CD4-positive, alpha-beta T cell treated with Interleukin-15 for 1 hour (primary cell): ENCODE data around the gene LRRD1.
"Not testable (repeated sequence)": the region's sequence is repeated elsewhere in the genome, so short reads cannot be mapped to it uniquely, and the experiment has no call there.

Source experiments
- DNase-seq: peaks from one replicate; pipeline ENCODE4 v3.0.0-alpha.2; 2020

LRRD1 gene

DNA sequence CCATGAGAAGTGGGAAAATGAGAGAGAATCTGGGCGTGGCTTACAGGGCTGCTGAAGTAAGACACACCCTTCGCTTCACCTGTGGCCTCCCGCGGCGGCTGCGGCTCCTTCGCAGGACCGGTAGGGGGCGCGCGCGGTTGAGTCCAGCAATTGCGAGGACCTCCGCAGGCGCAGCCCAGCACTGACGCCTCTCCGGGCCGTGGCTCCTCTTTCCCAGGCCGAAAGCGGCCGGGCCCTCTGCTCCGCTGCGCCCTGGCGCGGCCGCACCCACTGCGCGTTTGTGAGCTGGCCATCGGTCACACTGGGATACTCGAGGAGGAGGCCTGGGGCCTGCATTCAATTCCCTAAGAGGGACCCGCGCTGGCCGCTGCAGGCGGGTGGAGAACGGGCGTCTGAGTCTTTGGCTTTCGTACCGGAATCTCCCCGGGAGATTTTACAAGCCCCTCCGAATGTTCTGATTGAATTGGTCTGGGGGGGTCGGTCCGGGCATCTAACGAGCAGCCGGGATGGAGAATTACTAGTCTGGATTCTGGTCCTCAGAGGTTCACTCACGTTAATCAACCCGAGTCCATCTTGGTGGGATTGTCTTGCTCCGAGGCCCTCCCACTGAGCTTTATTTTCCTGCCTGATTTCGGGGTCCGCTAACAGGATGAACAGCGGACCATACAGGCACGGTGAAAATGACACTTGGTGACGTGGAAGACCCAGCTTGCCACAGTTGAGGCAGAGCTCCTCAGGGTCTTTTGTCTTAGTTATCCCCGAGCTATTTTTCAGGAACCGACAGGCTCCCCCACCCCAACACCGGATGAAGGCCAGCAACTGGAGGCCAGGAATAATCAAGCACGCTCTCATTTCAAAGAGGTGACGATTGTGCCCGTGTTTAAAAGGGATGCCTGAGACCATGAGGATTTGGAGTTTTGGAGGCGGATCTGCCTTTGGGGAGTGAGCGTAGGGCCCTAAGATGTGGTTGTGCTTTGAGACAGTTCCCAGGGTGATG lies at the start of gene LRRD1:
TSS of gene LRRD1 (minus strand) at position 215 of the 997 bp plus-strand sequence. CDS start 13,940 bp downstream, outside the sequence.
- DNase-seq = peak; percentile 87

DNA sequence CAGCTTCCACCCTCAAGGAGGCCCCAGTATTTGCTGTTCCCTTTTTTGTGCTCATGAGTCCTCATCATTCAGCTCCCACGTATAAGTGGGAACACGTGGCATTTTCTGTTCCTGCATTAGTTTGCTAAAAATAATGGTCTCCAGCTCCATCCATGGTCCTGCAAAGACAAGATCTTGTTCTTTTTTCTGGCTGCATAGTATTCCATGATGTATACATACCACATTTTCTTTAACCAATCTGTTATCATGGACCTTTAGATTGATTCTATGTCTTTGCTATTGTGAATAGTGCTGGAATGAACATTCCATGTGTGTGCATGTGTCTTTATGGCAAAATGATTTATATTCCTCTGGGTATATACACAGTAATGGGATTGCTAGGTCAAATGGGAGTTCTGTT lies 49.8 kb upstream of the LRRD1 start:
- no peak for DNase-seq

DNA sequence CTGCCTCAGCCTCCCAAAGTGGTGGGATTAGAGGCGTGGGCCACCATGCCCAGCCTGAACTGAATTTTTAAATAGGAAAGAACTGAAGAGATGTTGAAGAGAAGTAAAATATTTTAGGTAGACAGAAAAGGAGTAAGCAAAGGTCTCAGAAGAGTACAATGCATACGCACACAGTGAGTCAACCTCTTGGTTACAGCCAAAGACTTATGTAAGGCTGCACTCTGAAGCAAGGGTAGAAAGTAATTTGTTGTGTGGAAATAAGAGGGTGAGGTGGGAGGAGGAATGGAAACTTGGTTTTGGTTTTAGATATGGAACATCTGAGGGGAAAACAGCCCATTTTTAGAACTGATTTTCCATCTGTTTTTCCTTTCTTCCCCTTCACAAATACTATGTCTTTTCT lies 49.2 kb upstream of the LRRD1 start:
- DNase-seq = no peak

DNA sequence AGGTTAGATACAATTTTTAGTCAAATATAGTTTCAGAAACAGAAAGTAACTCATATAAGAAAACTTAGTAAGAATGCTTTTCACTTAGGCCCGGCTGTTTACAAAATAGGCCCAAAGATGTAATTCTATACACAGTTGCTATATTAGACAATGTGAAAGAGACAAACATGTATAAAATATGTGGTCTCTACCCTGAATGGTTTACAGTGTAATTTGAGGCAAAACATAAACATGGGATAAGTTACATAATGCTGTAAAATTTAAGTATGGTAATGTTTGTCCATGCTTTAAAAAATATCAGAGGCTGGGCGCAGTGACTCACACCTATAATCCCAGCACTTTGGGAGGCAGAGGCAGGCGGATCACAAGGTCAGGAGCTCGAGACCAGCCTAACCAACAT lies 48.0 kb upstream of the LRRD1 start:
- DNase-seq = no peak

DNA sequence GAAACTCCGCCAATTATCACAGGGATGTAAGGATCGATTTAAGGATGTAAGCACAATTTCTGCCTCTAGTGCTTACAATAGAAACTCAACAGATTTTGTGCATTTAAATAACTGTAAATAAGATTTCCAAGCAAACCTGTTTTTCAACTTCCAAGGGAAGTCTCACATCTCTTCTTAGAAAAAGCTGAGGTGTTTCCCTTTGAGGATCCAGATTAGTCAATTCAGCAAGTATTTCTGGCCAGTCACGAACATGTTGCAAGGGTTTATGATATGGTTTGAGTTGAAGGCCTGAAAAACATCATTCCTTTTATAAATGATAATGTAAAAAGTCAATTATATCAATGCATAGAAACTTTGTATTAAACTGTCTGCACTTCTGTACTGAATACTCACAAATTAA lies 42.8 kb upstream of the LRRD1 start:
- DNase-seq = no peak

DNA sequence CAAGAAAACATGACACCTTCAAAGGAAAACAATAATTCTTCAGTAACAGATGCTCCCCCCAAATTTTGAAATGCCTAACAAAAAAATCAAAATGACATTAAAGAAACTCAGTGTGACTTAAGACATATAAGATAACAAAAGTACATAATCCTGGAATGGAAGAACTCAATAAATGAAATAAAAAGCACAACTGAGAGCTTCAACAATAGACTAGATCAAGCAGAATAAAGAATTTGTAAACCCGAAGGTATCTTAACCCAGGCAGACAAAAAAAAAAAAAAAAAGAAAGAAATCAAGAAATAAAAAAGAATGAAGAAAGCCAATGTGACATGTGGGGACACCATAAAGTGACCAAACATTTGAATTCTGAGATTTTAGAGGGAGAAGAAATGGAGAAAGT lies 27.7 kb upstream of the LRRD1 start:
- DNase-seq = no peak

DNA sequence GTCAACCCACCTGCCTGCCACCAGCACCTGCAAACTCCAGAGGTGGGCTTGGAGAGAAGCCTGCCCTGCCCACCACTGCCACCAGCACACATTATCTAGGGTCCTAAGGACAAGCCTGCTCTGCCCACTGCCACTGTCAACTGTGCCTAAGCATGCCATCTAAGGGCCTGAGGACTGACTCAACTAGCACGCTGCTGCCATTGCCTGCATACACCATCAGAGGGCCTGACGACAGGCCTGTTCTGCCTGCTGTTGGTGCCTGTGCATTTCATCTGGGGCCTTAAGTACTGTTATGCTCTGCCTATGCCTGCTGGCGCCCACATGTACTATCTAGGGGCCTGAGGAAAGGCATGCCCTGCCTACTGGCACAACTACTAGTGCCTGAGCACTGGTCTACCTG lies 27.0 kb upstream of the LRRD1 start:
- DNase-seq = no peak

DNA sequence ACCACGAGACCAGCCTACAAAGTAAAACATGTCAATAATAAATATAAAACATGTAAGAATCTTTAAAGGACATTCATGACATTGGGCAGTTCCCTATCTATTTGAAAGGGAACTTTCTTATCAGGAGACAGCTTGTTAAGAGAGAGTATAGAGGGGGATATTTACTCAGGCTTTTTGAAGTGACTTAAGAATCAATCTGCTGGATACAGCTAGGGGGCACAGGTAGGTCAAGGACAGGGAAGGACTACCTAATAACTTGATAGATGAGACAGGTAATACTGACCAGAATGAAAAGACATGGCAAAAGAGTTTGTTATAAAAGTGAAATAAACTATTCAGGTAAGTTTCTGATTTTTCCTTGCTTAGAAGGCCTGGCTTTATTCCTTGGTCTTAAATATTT lies 21.8 kb upstream of the LRRD1 start:
- DNase-seq = no peak

DNA sequence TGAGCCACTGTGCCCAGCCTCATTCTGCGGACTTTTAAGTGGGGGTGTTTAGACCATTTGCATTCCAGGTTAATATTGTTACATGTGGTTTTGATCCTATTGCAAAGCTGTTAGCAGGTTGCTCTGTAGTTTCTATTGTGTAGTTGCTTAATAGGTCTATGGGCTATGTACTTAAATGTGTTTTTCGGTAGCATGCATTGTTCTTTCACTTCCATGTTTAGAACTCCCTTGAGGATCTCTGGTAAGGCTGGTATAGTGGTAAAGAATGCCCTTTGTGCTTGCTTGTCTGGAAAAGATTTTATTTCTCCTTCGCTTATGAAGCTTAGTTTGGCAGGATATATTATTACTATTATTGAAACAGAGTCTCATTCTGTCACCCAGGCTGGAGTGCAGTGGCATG lies 13.4 kb upstream of the LRRD1 start:
- no peak for DNase-seq

DNA sequence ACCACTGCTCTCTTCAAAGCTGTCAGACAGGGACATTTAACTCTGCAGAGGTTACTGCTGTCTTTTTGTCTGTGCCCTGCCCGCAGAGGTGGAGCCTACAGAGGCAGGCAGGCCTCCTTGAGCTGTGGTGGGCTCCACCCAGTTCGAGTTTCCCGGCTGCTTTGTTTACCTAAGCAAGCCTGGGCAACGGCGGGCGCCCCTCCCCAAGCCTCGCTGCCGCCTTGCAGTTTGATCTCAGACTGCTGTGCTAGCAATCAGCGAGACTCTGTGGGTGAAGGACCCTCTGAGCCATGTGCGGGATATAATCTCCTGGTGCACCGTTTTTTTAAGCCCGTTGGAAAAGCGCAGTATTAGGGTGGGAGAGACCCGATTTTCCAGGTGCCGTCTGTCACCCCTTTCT lies 10.3 kb upstream of the LRRD1 start:
- not testable (repeated sequence) for DNase-seq

DNA sequence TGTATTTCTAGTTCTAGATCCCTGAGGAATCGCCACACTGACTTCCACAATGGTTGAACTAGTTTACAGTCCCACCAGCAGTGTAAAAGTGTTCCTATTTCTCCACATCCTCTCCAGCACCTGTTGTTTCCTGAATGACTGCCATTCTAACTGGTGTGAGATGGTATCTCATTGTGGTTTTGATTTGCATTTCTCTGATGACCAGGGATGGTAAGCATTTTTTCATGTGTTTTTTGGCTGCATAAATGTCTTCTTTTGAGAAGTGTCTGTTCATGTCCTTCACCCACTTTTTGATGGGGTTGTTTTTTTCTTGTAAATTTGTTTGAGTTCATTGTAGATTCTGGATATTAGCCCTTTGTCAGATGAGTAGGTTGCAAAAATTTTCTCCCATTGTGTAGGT lies 5.4 kb upstream of the LRRD1 start:
- DNase-seq = not testable (repeated sequence)

DNA sequence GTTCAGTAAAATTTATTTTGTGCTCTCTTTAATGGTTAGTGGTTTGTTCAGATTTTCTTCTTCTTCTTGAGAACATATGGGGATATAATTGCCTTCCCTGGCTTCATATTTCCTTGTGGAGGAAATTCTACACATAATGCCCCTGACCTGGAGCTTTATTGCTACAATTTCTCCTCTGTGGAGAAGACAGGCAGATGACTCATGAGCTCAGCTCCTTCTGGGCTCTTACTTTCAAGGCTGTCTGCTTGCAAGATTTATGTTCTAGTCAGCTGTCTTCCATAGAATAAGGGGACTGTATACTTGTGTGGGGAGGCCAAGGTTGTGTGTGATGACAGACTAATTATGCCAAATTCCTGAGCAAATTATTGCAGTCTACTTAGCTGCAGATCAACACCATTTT lies 1.6 kb downstream of the LRRD1 start:
- no peak for DNase-seq

DNA sequence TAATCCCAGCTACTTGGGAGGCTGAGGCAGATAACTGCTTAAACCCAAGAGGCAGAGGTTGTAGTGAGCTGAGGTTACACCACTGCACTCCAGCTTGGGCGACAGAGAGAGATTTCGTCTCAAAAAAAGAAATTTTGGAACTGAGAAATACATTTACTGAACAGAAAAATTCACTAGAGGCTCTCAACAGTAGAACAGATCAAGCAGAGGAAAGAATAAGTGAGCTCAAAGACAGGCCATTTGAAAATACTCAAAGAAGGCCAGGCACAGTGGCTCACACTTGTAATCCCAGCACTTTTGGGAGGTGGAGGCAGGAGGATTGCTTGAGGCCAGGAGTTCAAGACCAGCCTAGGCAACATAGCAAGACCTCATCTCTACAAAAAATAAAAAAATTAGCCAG lies 9.4 kb downstream of the LRRD1 start:
- not testable (repeated sequence) for DNase-seq

DNA sequence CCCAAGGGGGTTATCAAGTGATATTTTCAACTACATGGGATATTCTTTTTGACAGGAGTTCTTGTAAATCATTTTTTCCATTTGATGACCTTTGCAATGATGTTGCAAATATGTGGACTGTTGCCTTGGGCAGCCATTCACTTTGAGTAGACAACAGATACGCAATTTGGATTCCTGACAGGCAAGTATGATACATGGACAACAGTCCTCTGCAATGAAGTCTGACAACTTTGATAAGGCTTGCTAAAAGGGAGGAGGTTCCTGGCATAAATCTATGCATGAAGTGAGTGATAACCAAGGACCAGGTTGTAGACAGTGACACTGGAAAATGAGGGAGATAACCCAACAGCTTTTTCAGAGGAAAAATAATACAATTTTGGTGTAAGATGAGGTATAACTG lies 17.7 kb downstream of the LRRD1 start:
- no peak for DNase-seq

DNA sequence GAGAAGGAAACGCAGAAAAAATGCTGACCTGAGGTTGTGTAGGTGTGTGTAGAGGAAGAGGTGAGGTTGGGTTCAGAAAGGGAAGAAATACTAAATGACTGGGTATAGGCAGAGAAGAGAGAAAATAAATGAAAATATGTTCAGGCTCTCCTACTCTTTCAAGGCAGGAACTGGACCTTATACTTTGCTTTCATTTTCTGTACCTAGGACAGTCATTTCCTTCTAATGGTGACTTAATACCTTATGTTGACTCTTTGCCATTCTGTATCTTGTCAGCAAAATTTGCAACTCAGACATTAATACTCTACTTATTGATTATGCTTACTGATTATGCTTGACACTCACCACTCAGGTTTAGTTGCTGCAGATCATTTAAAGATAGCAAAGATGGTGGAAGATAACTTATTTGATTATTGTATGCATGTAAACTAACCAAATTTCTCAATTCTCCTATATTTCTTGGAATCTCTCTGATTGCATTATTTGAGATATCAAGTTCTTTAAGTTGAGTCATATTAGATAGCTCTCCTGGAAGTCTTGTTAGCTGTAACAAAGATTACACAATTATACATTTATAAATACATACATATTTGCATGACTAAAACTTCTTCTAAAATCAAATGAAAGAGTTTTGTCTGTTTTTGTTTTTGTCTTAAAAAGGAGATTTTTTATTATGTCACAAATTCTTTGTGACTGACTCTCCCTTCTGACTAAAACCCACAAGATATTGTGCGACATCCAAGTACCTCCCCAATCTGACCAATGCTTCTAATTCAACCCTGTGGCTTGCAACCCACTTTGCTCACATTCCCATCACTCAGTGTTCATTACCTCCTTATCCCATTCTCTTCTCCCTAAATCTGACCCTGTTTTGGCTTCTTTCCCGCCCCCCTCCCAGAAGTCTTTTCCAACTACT lies 20.0 kb downstream of the LRRD1 start:
- no peak for DNase-seq

DNA sequence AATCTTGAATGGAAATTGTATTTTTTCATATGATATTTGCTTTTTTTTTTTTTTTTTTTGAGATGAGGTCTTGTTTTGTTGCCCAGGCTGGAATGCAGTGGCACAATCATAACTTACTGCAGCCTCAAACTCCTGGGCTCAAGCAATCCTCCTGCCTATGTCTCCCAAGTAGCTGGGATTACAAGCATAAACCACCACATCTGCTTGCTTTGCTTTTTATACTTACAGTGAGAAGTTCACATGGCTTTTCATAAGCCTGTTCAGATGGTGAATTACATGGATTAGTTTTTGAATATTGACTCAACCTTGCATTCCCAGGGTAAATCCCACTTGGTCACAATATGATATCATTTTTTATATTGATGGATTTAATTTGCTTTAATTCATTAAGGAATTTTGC lies 22.0 kb downstream of the LRRD1 start:
- DNase-seq = no peak

DNA sequence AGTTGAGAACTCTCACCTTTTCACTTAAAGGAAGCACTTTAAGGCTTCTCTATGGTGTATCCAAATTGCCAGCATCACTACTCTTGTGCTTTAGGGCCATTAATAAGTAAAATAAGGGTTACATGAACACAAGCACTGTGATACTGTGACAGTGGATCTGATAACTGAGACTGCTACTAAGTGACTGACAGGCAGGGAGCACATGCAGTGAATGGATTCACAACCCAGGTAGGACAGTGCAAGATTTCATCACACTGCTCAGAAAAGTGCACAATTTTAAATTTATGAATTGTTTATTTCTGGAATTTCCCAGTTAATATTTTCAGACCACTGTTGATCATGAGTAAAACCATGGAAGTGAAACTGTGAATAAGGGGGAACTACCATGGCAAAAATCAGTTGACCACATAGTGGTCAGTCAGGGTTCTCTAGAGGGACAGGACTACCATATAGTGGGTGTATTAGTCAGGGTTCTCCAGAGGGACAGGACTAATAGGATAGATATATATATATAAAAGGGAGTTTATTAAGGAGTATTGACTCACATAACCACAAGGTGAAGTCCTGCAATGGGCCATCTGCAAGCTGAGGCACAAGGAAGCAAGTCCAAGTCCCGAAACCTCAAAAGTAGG lies 23.7 kb downstream of the LRRD1 start:
- DNase-seq = no peak

DNA sequence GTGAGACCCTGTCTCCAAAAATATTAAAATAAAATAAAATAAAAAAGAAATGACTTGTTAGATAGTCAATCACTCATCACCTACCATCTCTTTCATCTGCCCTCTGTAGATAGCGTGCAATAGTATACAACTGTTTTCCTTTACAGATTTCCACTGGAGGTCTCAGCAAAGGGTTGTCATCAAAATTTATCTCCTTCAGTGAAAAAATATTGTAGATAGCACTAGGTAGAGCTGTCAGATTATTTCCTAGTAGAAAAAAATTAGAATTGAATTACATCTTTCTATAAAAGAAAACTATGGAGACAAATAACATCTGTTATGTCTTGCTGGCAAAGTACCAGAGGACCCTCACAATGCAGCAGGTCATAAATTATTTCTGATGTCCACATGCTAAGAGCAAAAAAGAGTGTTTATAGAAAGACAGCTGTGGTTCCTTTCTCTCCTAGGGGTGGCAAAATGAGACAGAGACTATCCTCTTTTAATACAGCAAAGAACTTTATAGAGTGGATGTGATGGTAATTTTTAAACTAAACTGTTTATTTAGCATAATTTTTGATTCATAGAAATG lies 28.4 kb downstream of the LRRD1 start:
- no peak for DNase-seq

DNA sequence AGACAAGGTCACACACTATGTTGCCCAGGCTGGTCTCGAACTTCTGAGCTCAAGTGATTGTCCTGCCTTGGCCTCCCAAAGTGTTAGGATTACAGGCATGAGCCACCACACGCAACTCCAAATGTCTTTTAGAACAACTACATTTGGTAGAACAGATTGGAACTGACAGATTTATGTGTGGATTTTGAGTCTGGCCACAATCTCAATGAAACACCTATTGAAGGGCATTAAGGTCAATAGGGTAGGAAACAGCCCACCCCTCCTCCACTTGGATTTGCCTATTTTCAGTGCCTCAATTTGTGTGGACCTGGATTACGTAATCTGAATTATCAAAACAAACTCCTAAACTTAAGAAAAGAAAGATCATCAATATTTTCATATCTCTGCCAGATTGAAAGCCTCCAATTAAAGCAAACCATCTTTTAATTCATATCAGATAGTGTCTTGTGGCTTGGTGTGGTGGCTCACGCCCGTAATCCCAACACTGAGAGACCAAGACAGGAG lies 29.2 kb downstream of the LRRD1 start:
- no peak for DNase-seq

DNA sequence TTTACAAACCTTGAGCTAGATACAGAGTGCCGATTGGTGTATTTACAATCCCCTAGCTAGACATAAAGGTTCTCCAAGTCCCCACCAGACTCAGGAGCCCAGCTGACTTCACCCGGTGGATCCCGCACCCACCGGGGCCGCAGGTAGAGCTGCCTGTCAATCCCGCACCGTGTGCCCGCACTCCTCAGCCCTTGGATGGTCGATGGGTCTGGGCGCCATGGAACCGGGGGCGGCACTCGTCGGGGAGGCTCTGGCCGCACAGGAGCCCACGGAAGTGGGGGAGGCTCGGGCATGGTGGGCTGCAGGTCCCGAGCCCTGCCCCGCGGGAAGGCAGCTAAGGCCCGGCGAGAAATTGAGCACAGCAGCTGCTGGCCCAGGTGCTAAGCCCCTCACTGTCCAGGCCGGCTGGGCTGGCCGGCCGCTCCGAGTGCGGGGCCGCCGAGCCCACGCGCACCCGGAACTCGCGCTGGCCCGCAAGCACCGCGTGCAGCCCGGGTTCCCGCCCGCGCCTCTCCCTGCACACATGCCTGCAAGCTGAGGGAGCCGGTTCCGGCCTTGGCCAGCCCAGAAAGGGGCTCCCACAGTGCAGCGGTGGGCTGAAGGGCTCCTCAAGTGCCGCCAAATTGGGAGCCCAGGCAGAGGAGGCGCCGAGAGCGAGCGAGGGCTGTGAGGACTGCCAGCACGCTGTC lies 35.6 kb downstream of the LRRD1 start:
- DNase-seq = not testable (repeated sequence)

DNA sequence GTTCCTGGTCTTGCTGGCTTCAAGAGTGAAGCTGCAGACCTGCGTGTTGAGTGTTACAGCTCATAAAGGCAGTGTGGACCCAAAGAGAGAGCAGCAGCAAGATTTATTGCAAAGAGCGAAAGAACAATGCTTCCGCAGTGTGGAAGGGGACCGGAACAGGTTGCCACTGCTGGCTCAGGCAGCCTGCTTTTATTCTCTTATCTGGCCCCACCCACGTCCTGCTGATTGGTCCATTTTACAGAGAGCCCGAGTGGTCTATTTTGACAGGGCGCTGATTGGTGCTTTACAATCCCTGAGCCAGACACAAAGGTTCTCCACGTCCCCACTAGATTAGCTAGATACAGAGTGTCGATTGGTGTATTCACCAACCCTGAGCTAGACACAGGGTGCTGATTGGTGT lies 36.2 kb downstream of the LRRD1 start:
- DNase-seq = not testable (repeated sequence)

DNA sequence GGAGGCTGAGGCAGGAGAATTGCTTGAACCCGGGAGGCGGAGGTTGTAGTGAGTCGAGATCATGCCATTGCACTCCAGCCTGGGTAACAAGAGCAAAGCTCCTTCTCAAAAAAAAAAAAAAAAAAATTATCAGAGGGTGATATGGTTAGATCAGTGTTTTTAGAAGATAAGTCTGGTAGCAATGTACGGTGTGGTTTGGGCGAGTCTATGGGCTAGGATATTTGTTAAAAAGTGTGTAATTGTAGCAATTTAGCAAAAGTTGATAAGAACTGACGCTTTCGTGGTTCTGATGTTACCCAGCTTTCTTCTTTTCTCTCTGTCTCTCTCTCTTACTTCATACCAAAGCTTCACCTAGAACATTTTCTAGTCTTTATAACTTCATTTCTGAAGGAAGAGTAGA lies 37.8 kb downstream of the LRRD1 start:
- no peak for DNase-seq
